Pancreas (tissue), 10 donors: ENCODE measurements around the gene ARHGAP26. TPM values are rescaled to one million over a fixed set of nuclear protein-coding genes. Genes with fewer than 3 reads are reported as not detected.

ENCODE experiments used
- ATAC-seq, 4 donors: fragments of 200-7000 bp; cut with Tn5 transposase; one replicate each; pipeline versions ENCODE4 v1.8.0 to v1.9.1; 2020; ENCODE audit warnings: mild to moderate bottlenecking in 4 of 4, moderate library complexity in 4 of 4
- DNase-seq, 6 donors: peaks; one replicate each; pipeline ENCODE4 v3.0.0-alpha.2; 2020
- FAIRE-seq: peaks from 2 replicates; lab custom pipeline; 2012; peaks lifted over from hg19 to GRCh38; lab: Jason Lieb, UNC
- H3K27ac ChIP-seq, 4 donors: fragments of 200-600 bp; sonication (generic); 1 replicate in 3 of 4; 2 replicates in 1 of 4; pipeline versions ENCODE4 v1.5.0 to v1.8.0; 2020
- H3K27me3 ChIP-seq, 4 donors: fragments of 200-600 bp; one replicate each; pipeline ENCODE4 v1.8.0; 2021
- H3K36me3 ChIP-seq, 3 donors: fragments of 200-600 bp; sonication (generic) in 1 of 3; one replicate each; pipeline versions ENCODE4 v1.5.0 to v1.8.0; 2020 to 2021
- H3K4me1 ChIP-seq, 3 donors: fragments of 200-600 bp; one replicate each; pipeline ENCODE4 v1.8.0; 2021
- H3K4me3 ChIP-seq, 4 donors: fragments of 200-600 bp; sonication (generic) in 2 of 4; one replicate each; pipeline versions ENCODE4 v1.5.0 to v1.8.0; 2020 to 2021
- H3K9me3 ChIP-seq, 4 donors: fragments of 200-600 bp; one replicate each; pipeline ENCODE4 v1.8.0; 2021
- WGBS, 2 donors: extraction: QIAGEN DNeasy Blood & Tissue Kit; methylation state at CpG; one replicate each; pipeline ENCODE4 v1.1.7; 2013; 5-methylcytosine and 5-hydroxymethylcytosine counted together
- intact Hi-C, 3 donors: fragments of 100-400 bp; cut with DNase I; formaldehyde crosslinking; loops; one replicate each; pipeline versions ENCODE4 v1.11.1 to v1.14.2; 2022
- polyA plus RNA-seq, 2 donors: library from polyadenylated mRNA; stranded (reverse); fragments of 200-250 nt; gene quantifications; one replicate each; pipeline ENCODE4 v1.2.3, GENCODE V29; 2013
- total RNA-seq, 6 donors: library from RNA; stranded (reverse); fragmentation: NEBNext Ultra II Directional in 4 of 6; extraction: Animal tissue kit (Norgen Biotek cat#: 25700) in 4 of 6; gene quantifications; one replicate each; pipeline versions ENCODE4 v1.2.1 to v1.2.4, GENCODE V29; 2021 to 2023
- TF ChIP-seq, protein P1 (sequence below), 4 donors: fragments of 200-600 bp; sonication (generic) in 3 of 4; IDR thresholded peaks; one replicate each; pipeline versions ENCODE4 v1.5.0 to v1.8.0; 2021; ENCODE audit warnings: antibody characterized with exemption in 4 of 4
- donor health status: healthy with polysubstance abuse.
- donor health status: DM: no; HTN: no; CAD: no; lungs with moderate emphysema.
- donor health status: DM: no; HTN: no; CAD: no.
- donor health status: control.
- donor health status: control.
- donor health status: Bipolar disorder and iron deficiency.
- donor health status: DM: yes; HTN: yes; CAD: no.
- donor health status: DM: no; HTN: no; CAD: no.
- donor health status: DM: no; HTN: no; CAD: no.
- donor health status: DM: yes; HTN: yes; CAD: no.

The ARHGAP26 gene
- total and polyA plus RNA-seq, 8 donors = 3.0 to 28.1 (median 10.3) TPM

DNA sequence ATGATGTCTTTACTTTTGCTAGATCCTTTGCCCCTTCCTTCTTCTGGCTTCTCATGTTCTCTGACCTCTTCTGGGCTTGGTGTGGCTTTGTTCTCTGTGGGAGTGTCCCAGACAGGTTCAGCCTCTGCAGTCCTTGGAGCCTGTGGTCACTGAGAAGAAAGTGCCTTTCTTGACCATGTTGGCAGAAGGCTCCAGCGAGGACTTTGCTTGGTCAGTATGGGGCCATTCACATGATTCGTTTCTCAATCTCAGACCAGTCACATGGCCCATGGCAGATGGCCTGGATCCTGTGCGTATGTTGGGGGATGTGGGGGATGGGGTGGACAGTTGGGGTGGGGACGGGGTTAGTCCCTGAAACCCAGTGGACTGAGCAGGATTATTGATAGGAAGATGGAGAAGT lies 274.1 kb downstream of the ARHGAP26 start:
- DNase-seq (no peak), ATAC-seq (no peak), FAIRE-seq (no peak)
- 84 to 87% methylated on average over 4 of the region's 4 CpGs for WGBS, 2 donors
- TF ChIP-seq, protein P1, sequence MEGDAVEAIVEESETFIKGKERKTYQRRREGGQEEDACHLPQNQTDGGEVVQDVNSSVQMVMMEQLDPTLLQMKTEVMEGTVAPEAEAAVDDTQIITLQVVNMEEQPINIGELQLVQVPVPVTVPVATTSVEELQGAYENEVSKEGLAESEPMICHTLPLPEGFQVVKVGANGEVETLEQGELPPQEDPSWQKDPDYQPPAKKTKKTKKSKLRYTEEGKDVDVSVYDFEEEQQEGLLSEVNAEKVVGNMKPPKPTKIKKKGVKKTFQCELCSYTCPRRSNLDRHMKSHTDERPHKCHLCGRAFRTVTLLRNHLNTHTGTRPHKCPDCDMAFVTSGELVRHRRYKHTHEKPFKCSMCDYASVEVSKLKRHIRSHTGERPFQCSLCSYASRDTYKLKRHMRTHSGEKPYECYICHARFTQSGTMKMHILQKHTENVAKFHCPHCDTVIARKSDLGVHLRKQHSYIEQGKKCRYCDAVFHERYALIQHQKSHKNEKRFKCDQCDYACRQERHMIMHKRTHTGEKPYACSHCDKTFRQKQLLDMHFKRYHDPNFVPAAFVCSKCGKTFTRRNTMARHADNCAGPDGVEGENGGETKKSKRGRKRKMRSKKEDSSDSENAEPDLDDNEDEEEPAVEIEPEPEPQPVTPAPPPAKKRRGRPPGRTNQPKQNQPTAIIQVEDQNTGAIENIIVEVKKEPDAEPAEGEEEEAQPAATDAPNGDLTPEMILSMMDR (IDR thresholded peaks at IDR 0.05) = no peak
- H3K27me3 ChIP-seq = no peaks in the 10 kb centered on the region
- H3K9me3 ChIP-seq = no peaks in the 10 kb centered on the region
- no peaks in the 10 kb centered on the region for H3K4me1 ChIP-seq
- H3K4me3 ChIP-seq = no peak overlapping the region
- H3K27ac ChIP-seq = no peak overlapping the region
- intact Hi-C loops = no loop called here
- peaks cover 0 to 6% (median 0%) of the 10 kb centered on the region in 3 donors for H3K36me3 ChIP-seq

DNA sequence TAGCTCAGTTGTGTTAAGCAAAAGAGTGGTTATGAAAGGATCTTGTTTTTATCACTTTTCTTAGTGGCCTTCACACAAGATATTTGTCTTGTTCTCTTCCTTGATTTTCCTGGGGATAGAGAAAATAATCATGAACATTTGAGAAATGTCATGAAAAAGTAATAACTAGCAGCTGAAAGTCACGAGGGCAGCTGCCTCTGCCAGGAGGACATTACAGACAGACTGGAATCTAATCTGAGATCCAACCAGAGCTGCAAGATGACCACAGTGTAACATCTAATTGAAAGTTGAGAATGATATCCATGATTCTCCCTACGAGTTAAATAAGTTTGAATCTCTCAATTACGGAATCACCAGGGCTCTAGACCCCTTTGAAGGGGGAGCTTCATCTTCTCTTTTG lies 274.9 kb downstream of the ARHGAP26 start:
- H3K4me1 ChIP-seq = no peaks in the 10 kb centered on the region
- intact Hi-C loops = no loop called here
- FAIRE-seq = no peak

DNA sequence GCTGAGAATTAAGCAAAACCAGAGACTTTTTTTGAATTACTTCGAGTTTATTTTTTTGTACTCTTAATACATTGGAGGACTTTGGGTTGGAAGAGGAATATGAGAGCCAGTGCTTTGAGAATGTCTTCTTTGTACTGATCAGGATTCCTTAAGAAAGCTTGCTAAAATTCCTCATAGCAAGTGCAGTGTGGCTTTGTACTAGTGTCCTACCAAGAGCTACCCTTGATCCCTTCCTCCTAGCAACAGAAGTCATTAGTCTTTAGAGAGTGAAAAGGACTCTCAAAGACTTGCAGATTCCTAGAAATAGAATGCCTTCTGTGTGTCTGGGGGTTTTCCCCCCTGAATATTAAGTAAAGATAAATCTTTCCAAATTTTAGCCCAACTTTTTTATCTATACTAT lies 276.1 kb downstream of the ARHGAP26 start:
- Histone ChIP-seq H3K36me3 (peaks cover 0 to 6% (median 0%) of the 10 kb centered on the region in 3 donors), H3K27me3 (no peaks in the 10 kb centered on the region), H3K4me1 (peaks cover 5 to 6% (median 6%) of the 10 kb centered on the region in 3 donors), H3K27ac (no peak overlapping the region), H3K4me3 (no peak overlapping the region), H3K9me3 (no peaks in the 10 kb centered on the region)
- TF ChIP-seq, protein P1 (IDR thresholded peaks at IDR 0.05) = no peak
- 90 to 95% methylated on average over 1 of the region's 1 CpG for WGBS, 2 donors
- ATAC-seq (no peak), FAIRE-seq (no peak), DNase-seq (no peak)
- intact Hi-C loops = no loop called here

More for the DNA sequence above, 274.9 kb downstream of the ARHGAP26 start:
- Histone ChIP-seq H3K27me3 (no peaks in the 10 kb centered on the region), H3K27ac (no peak overlapping the region), H3K4me3 (no peak overlapping the region), H3K9me3 (no peaks in the 10 kb centered on the region), H3K36me3 (peaks cover 0 to 6% (median 0%) of the 10 kb centered on the region in 3 donors)
- no peak for DNase-seq
- TF ChIP-seq, protein P1 (IDR thresholded peaks at IDR 0.05) = no peak
- no peak for ATAC-seq
- WGBS, 2 donors = 88 to 92% methylated on average over 3 of the region's 3 CpGs

DNA sequence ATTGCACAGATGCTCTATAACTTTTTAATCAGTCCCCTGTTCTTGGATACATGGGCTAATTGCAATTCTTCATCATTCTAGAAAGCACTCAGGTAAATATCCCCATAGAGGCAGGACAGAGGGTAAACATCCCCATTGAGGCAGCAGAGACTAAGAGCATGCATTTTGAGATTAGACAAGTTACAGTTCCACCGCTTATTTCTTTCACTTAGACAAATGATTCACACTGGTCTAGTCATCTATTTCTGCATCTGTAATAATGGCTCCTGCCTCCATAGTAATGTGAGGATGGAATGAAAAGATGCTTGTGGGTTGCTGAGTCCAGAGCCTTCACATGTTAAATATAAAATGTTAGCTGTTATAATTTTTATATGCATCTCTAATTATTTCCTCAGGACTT lies 276.9 kb downstream of the ARHGAP26 start:
- H3K4me3 ChIP-seq = no peak overlapping the region
- H3K9me3 ChIP-seq = no peaks in the 10 kb centered on the region
- intact Hi-C loops = no loop called here
- peaks cover 0 to 3% (median 0%) of the 10 kb centered on the region in 3 donors for H3K36me3 ChIP-seq
- FAIRE-seq = no peak
- TF ChIP-seq, protein P1 (IDR thresholded peaks at IDR 0.05) = no peak
- H3K27ac ChIP-seq = no peak overlapping the region
- WGBS, 2 donors = 84 to 87% methylated on average over 1 of the region's 1 CpG
- DNase-seq = no peak
- H3K27me3 ChIP-seq = no peaks in the 10 kb centered on the region
- ATAC-seq = no peak
- peaks cover 7 to 13% (median 13%) of the 10 kb centered on the region in 3 donors for H3K4me1 ChIP-seq

DNA sequence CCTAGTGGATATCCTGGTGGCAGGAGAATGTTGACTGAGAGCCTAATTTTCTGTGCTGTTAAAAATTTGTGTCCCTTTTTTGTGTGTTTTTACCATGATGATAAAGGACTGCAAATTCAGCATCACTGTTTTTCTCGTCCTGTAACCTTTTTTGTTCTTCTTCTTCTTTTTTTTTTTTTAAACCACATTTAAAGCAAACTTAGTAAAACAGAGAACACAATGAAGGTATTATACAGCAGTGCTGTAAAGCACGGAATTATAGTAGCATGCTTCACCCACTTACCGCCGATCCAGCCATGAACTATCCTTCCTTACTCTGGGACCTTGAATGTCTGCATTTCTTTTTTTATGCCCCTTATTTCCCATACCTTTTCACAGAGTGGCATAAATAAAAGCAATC lies 280.0 kb downstream of the ARHGAP26 start:
- DNase-seq (no peak), ATAC-seq (no peak), FAIRE-seq (no peak)
- Histone ChIP-seq H3K4me3 (no peak overlapping the region), H3K9me3 (no peaks in the 10 kb centered on the region), H3K27me3 (no peaks in the 10 kb centered on the region), H3K4me1 (peaks cover 7 to 23% (median 15%) of the 10 kb centered on the region in 3 donors), H3K36me3 (no peaks in the 10 kb centered on the region), H3K27ac (no peak overlapping the region)
- 93 to 97% methylated on average over 4 of the region's 4 CpGs for WGBS, 2 donors
- TF ChIP-seq, protein P1 (IDR thresholded peaks at IDR 0.05) = no peak
- intact Hi-C loops = no loop called here
